HCT116 (cell line): ENCODE data around the gene DLST. TPM values are rescaled to one million over a fixed set of nuclear protein-coding genes. Genes with fewer than 3 reads are reported as not detected.

Experiments used
- ATAC-seq: fragments of 200-7000 bp; cut with Tn5 transposase; 2 replicates; pipeline ENCODE4 v1.9.1; 2020; ENCODE audit warnings: mild to moderate bottlenecking, moderate library complexity
- BruUV-seq: library from RNA; stranded (reverse); fragments of 400-500 nt; replicated peaks from 2 replicates; lab custom pipeline; 2021; lab: Mats Ljungman, UMichigan
- CTCF ChIA-PET: fragments of 300-600 bp; sonication (Branson Sonifier 250); formaldehyde crosslinking; loops from one replicate; lab custom pipeline; 2021; ENCODE audit warnings: antibody characterized with exemption; lab: Charles Lee
- POLR2A ChIA-PET: fragments of 300-600, 350-600 bp; sonication (Branson Sonifier 250); formaldehyde crosslinking; loops from one replicate; lab custom pipeline; 2021; ENCODE audit warnings: antibody characterized with exemption; lab: Charles Lee
- RAD21 ChIA-PET, 2 experiments: fragments of 300-600 bp; sonication (Branson Sonifier 250); formaldehyde crosslinking; loops; one replicate each; lab custom pipeline; 2023; ENCODE audit warnings: low total read pairs in 2 of 2; ENCODE audit not compliant: uncharacterized antibody in 2 of 2, unreplicated experiment in 2 of 2, low non-redundant PET in 1 of 2; lab: Charles Lee
- DNase-seq: peaks from one replicate; pipeline ENCODE4 v3.0.0-alpha.2; 2010; ENCODE audit warnings: low read depth, low spot score
- H2AFZ ChIP-seq: fragments of 200-600 bp; shearing (Covaris generic), sonication (generic); 2 replicates; pipeline ENCODE4 v1.6.1; 2017; ENCODE audit warnings: low read depth, mixed run types, mixed read lengths, antibody characterized with exemption, low read length; ENCODE audit not compliant: poor library complexity, severe bottlenecking
- H3K27ac ChIP-seq: 2 replicates; pipeline ENCODE4 v1.5.1; 2012; ENCODE audit warnings: low read depth, low read length
- H3K27me3 ChIP-seq: fragments of 200-600 bp; sonication (generic); 2 replicates; pipeline ENCODE4 v1.6.1; 2016; ENCODE audit warnings: mixed run types, low read length, mixed read lengths; ENCODE audit not compliant: insufficient read depth
- H3K36me3 ChIP-seq, 2 experiments: fragments of 200-500 bp in 1 of 2; fragments of 200-600 bp in 1 of 2; sonication (Bioruptor generic) in 1 of 2; sonication (generic) in 1 of 2; 2 replicates each; pipeline versions ENCODE4 v1.5.1 to v1.6.1; 2014 to 2016; ENCODE audit warnings: low read length in 2 of 2, inconsistent platforms in 1 of 2, mixed read lengths in 1 of 2, mixed run types in 1 of 2; ENCODE audit not compliant: insufficient read depth in 2 of 2, control insufficient read depth in 1 of 2
- H3K4me1 ChIP-seq, 2 experiments: fragments of 200-600 bp in 1 of 2; sonication (generic) in 1 of 2; 2 replicates each; pipeline versions ENCODE4 v1.5.1 to v1.6.1; 2012 to 2017; ENCODE audit warnings: low read length in 2 of 2, inconsistent platforms in 1 of 2, mild to moderate bottlenecking in 1 of 2, mixed read lengths in 1 of 2, mixed run types in 1 of 2, moderate library complexity in 1 of 2; ENCODE audit not compliant: insufficient read depth in 2 of 2, control insufficient read depth in 1 of 2
- H3K4me2 ChIP-seq: fragments of 200-600 bp; sonication (generic); 2 replicates; pipeline ENCODE4 v1.6.1; 2017; ENCODE audit warnings: mixed run types, low read length, mixed read lengths
- H3K4me3 ChIP-seq, 2 experiments: fragments of 200-600 bp in 1 of 2; sonication (generic) in 1 of 2; replicated peaks in 1 of 2; 2 replicates each; pipeline ENCODE4 v1.5.1; 2011 to 2016; ENCODE audit warnings: low read length in 2 of 2, control low read depth in 1 of 2, low read depth in 1 of 2, mild to moderate bottlenecking in 1 of 2, mixed read lengths in 1 of 2, mixed run types in 1 of 2
- H3K79me2 ChIP-seq: fragments of 200-600 bp; sonication (generic); 2 replicates; pipeline ENCODE4 v1.6.1; 2017; ENCODE audit warnings: mild to moderate bottlenecking, mixed run types, low read length, moderate library complexity, mixed read lengths; ENCODE audit not compliant: insufficient read depth
- H3K9ac ChIP-seq: fragments of 200-600 bp; sonication (generic); 2 replicates; pipeline ENCODE4 v1.6.1; 2016; ENCODE audit warnings: low read length, mixed read lengths
- H3K9me2 ChIP-seq: fragments of 200-600 bp; sonication (generic), shearing (Covaris generic); 2 replicates; pipeline ENCODE4 v1.6.1; 2017; ENCODE audit warnings: mixed run types, mild to moderate bottlenecking, moderate library complexity; ENCODE audit not compliant: insufficient read depth
- H3K9me3 ChIP-seq, 2 experiments: fragments of 200-500 bp in 1 of 2; fragments of 200-600 bp in 1 of 2; sonication (Bioruptor generic) in 1 of 2; sonication (generic) in 1 of 2; 2 replicates each; pipeline ENCODE4 v1.6.1; 2014 to 2017; ENCODE audit warnings: low read length in 2 of 2, mixed read lengths in 2 of 2, inconsistent platforms in 1 of 2, low read depth in 1 of 2, mild to moderate bottlenecking in 1 of 2, mixed run types in 1 of 2, moderate library complexity in 1 of 2; ENCODE audit not compliant: control insufficient read depth in 1 of 2, insufficient read depth in 1 of 2
- H4K20me1 ChIP-seq: fragments of 200-600 bp; sonication (generic), shearing (Covaris generic); 2 replicates; pipeline ENCODE4 v1.6.1; 2017; ENCODE audit warnings: mixed run types, mild to moderate bottlenecking, moderate library complexity; ENCODE audit not compliant: insufficient read depth
- CEBPB ChIP-seq: IDR thresholded peaks from 2 replicates; pipeline ENCODE4 v1.6.1; 2012; ENCODE audit warnings: low read depth
- EGR1 ChIP-seq: IDR thresholded peaks from 2 replicates; pipeline ENCODE4 v1.6.1; 2012; ENCODE audit warnings: low read depth
- ELF1 ChIP-seq: IDR thresholded peaks from 2 replicates; pipeline ENCODE4 v1.6.1; 2012; ENCODE audit warnings: low read depth, borderline replicate concordance
- EZH2 ChIP-seq: fragments of 200-600 bp; sonication (generic); IDR thresholded peaks from 2 replicates; pipeline ENCODE4 v1.6.1; 2017; ENCODE audit warnings: antibody characterized with exemption, mixed run types
- JUND ChIP-seq: IDR thresholded peaks from 2 replicates; pipeline ENCODE4 v1.6.1; 2012
- POLR2A ChIP-seq: IDR thresholded peaks from 2 replicates; pipeline ENCODE4 v1.7.0; 2011; ENCODE audit warnings: borderline replicate concordance; ENCODE audit not compliant: insufficient read depth, insufficient read length; ENCODE audit errors: extremely low read depth
- POLR2AphosphoS5 ChIP-seq: IDR thresholded peaks from 2 replicates; pipeline ENCODE4 v1.6.1; 2011; ENCODE audit warnings: mild to moderate bottlenecking, low read depth, low read length, moderate library complexity
- RAD21 ChIP-seq: IDR thresholded peaks from 2 replicates; pipeline ENCODE4 v1.6.1; 2012; ENCODE audit warnings: low read depth, mild to moderate bottlenecking
- SIN3A ChIP-seq: IDR thresholded peaks from 2 replicates; pipeline ENCODE4 v1.6.1; 2012; ENCODE audit warnings: low read depth
- SP1 ChIP-seq: IDR thresholded peaks from 2 replicates; pipeline ENCODE4 v1.6.1; 2012; ENCODE audit warnings: low read depth
- YY1 ChIP-seq: IDR thresholded peaks from 2 replicates; pipeline ENCODE4 v1.6.1; 2011; ENCODE audit warnings: low read length, low read depth, moderate library complexity, mild to moderate bottlenecking; ENCODE audit not compliant: insufficient replicate concordance; ENCODE audit errors: extremely low read depth
- ZFX ChIP-seq: fragments of 450-650 bp; IDR thresholded peaks from 2 replicates; pipeline ENCODE4 v1.6.1; 2017
- intact Hi-C: fragments of 100-400 bp; cut with micrococcal nuclease; formaldehyde crosslinking; loops from 2 replicates; pipeline ENCODE4 v1.10.0; 2022
- total RNA-seq: library from RNA; stranded (reverse); gene quantifications from one replicate; pipeline ENCODE4 v1.2.1, GENCODE V29; 2021; ENCODE audit not compliant: unreplicated experiment
- TF ChIP-seq, protein P1 (sequence below): IDR thresholded peaks from 2 replicates; pipeline ENCODE4 v1.6.1; 2012
- TF ChIP-seq, protein P2 (sequence below), 3 experiments: fragments of 200-600 bp in 1 of 3; sonication (generic) in 1 of 3; IDR thresholded peaks in 2 of 3; conservative IDR thresholded peaks in 1 of 3; 2 replicates each; pipeline ENCODE4 v1.5.1; 2012 to 2017; ENCODE audit warnings: low read depth in 2 of 3, low read length in 2 of 3, antibody characterized with exemption in 1 of 3, borderline replicate concordance in 1 of 3, control low read depth in 1 of 3, mild to moderate bottlenecking in 1 of 3, mixed read lengths in 1 of 3, mixed run types in 1 of 3, moderate library complexity in 1 of 3; ENCODE audit not compliant: insufficient read depth in 1 of 3
- TF ChIP-seq, protein P3 (sequence below): IDR thresholded peaks from 2 replicates; pipeline ENCODE4 v1.6.1; 2011; ENCODE audit warnings: mild to moderate bottlenecking, low read length, moderate library complexity; ENCODE audit not compliant: insufficient replicate concordance; ENCODE audit errors: extremely low read depth

Gene DLST
- total RNA-seq, 1 experiment from 2014 or later: 101 TPM

DNA sequence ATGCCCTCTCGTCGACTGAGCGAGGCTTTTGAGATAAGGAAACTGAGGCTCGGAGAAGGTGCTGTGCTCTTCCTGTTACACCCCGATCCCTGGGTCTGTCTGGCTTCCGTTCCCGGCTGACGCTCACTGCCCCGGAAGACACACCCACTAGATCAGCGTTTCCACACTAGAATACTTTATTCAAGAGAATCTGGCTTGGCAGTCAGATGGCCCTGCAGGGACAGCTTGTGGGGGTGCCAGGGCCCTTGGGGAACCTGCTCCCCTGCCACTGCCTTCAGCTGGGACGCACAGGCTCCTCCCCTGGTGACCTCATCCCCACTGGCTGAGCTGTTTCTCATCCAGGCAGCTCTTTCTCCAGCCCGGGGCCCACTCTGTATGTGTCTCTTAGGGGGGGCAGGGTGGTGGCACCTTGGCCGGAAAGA, 60.0 kb downstream of the DLST start:
- intact Hi-C loops: no loop called here

DNA sequence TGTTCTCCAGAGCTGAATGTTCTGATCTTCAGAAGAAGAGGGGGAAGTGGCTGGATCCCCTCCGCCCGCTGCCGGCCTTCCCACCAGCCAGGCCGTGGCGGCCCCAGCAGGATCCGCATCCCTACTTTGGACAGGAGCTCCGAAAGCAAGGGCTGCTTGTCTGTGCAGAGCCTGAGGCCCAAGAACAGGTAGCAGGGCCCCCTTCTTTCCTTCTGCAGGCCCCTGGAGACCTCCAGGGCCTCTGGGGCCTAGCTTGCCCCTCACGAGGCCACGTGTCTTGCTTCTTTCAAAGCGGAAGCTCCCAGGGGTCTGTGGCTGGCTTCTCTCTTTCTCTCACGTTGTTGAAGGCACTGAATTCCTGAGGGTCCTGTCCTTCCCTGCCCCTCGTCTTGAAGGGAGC, 60.5 kb downstream of the DLST start:
- no peaks in the 10 kb centered on the region for H3K9me2 ChIP-seq
- no peaks in the 10 kb centered on the region for H3K9me3 ChIP-seq
- H3K27ac ChIP-seq: no peak overlapping the region
- H4K20me1 ChIP-seq: no peaks in the 10 kb centered on the region
- RAD21 ChIA-PET: no interaction called here
- no TSS peak for BruUV-seq
- CTCF ChIA-PET: no interaction called here
- POLR2A ChIA-PET: no interaction called here
- no peak overlapping the region for H3K4me2 ChIP-seq
- H3K4me1 ChIP-seq: peaks cover 4 to 10% of the 10 kb centered on the region in 2 experiments; a peak in 3 of 4 replicates
- H3K36me3 ChIP-seq: no peaks in the 10 kb centered on the region
- no peak overlapping the region for H3K9ac ChIP-seq
- DNase-seq: no peak
- no peak for ATAC-seq
- H3K27me3 ChIP-seq: no peaks in the 10 kb centered on the region
- intact Hi-C loops: no loop called here
- H3K4me3 ChIP-seq: no peak overlapping the region
- no peaks in the 10 kb centered on the region for H3K79me2 ChIP-seq
- no peak overlapping the region for H2AFZ ChIP-seq
- TF ChIP-seq POLR2A (no peak), SIN3A (no peak), CEBPB (no peak), EGR1 (no peak), YY1 (no peak), JUND (no peak)
- TF ChIP-seq, protein P1, sequence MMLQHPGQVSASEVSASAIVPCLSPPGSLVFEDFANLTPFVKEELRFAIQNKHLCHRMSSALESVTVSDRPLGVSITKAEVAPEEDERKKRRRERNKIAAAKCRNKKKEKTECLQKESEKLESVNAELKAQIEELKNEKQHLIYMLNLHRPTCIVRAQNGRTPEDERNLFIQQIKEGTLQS: no peak
- TF ChIP-seq, protein P2, sequence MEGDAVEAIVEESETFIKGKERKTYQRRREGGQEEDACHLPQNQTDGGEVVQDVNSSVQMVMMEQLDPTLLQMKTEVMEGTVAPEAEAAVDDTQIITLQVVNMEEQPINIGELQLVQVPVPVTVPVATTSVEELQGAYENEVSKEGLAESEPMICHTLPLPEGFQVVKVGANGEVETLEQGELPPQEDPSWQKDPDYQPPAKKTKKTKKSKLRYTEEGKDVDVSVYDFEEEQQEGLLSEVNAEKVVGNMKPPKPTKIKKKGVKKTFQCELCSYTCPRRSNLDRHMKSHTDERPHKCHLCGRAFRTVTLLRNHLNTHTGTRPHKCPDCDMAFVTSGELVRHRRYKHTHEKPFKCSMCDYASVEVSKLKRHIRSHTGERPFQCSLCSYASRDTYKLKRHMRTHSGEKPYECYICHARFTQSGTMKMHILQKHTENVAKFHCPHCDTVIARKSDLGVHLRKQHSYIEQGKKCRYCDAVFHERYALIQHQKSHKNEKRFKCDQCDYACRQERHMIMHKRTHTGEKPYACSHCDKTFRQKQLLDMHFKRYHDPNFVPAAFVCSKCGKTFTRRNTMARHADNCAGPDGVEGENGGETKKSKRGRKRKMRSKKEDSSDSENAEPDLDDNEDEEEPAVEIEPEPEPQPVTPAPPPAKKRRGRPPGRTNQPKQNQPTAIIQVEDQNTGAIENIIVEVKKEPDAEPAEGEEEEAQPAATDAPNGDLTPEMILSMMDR (IDR thresholded peaks at IDR 0.05 in 2 of 3, conservative IDR thresholded peaks at IDR 0.05 in 1 of 3; ENCODE audit: borderline replicate concordance in 1 of 3, insufficient read depth in 1 of 3, low read depth in 2 of 3, low read length in 2 of 3): no peak

More for the DNA sequence above, 60.0 kb downstream of the DLST start:
- no peak overlapping the region for H3K4me2 ChIP-seq
- H3K9me2 ChIP-seq: no peaks in the 10 kb centered on the region
- H3K27me3 ChIP-seq: no peaks in the 10 kb centered on the region
- TF ChIP-seq, protein P3, sequence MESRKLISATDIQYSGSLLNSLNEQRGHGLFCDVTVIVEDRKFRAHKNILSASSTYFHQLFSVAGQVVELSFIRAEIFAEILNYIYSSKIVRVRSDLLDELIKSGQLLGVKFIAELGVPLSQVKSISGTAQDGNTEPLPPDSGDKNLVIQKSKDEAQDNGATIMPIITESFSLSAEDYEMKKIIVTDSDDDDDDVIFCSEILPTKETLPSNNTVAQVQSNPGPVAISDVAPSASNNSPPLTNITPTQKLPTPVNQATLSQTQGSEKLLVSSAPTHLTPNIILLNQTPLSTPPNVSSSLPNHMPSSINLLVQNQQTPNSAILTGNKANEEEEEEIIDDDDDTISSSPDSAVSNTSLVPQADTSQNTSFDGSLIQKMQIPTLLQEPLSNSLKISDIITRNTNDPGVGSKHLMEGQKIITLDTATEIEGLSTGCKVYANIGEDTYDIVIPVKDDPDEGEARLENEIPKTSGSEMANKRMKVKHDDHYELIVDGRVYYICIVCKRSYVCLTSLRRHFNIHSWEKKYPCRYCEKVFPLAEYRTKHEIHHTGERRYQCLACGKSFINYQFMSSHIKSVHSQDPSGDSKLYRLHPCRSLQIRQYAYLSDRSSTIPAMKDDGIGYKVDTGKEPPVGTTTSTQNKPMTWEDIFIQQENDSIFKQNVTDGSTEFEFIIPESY: no peak
- no peak for TF ChIP-seq ELF1
- no peak for TF ChIP-seq SP1
- TF ChIP-seq POLR2A: no peak
- no peak for TF ChIP-seq RAD21
- no peak for TF ChIP-seq ZFX
- TF ChIP-seq YY1: no peak
- TF ChIP-seq EZH2: no peak
- no peak for TF ChIP-seq EGR1
- TF ChIP-seq POLR2AphosphoS5: no peak
- TF ChIP-seq, all 23 proteins: peak for 0
- Histone ChIP-seq H3K36me3 (no peaks in the 10 kb centered on the region), H4K20me1 (no peaks in the 10 kb centered on the region), H3K27ac (no peak overlapping the region), H3K9me3 (no peaks in the 10 kb centered on the region), H3K9ac (no peak overlapping the region), H3K4me1 (peaks cover 4 to 10% of the 10 kb centered on the region in 2 experiments; a peak in 3 of 4 replicates), H3K79me2 (no peaks in the 10 kb centered on the region), H2AFZ (no peak overlapping the region), H3K4me3 (no peak overlapping the region)
- POLR2A ChIA-PET: no interaction called here
- CTCF ChIA-PET: no interaction called here
- BruUV-seq: no TSS peak
- RAD21 ChIA-PET: no interaction called here
- DNase-seq (no peak), ATAC-seq (no peak)
